GM13977 (cell line): ENCODE measurements around the gene NME2.

Source experiments
- DNase-seq: peaks from one replicate; pipeline ENCODE4 v3.0.0; 2012; ENCODE audit warnings: low spot score
- in situ Hi-C: fragments of 300-500 bp; cut with MboI; formaldehyde crosslinking; loops from one replicate; pipeline ENCODE4 v1.12.0; 2022; ENCODE audit warnings: low sequenced_read_pairs, low pct_unique_long_range_greater_than_20kb, mixed read lengths, inconsistent platforms; ENCODE audit not compliant: unreplicated experiment
- TF ChIP-seq, protein P1 (sequence below): IDR thresholded peaks from 2 replicates; pipeline ENCODE4 v1.5.1; 2012; ENCODE audit warnings: mild to moderate bottlenecking, control low read depth; ENCODE audit not compliant: insufficient read depth; ENCODE audit errors: extremely low read depth, missing control alignments

Gene NME2

GRCh38 chr17:51200295-51200694 is 34.1 kb downstream of the NME2 start:
- in situ Hi-C loops, result no loop called here
- TF ChIP-seq, protein P1, sequence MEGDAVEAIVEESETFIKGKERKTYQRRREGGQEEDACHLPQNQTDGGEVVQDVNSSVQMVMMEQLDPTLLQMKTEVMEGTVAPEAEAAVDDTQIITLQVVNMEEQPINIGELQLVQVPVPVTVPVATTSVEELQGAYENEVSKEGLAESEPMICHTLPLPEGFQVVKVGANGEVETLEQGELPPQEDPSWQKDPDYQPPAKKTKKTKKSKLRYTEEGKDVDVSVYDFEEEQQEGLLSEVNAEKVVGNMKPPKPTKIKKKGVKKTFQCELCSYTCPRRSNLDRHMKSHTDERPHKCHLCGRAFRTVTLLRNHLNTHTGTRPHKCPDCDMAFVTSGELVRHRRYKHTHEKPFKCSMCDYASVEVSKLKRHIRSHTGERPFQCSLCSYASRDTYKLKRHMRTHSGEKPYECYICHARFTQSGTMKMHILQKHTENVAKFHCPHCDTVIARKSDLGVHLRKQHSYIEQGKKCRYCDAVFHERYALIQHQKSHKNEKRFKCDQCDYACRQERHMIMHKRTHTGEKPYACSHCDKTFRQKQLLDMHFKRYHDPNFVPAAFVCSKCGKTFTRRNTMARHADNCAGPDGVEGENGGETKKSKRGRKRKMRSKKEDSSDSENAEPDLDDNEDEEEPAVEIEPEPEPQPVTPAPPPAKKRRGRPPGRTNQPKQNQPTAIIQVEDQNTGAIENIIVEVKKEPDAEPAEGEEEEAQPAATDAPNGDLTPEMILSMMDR, result no peak
- DNase-seq, result no peak

- TF ChIP-seq, protein P1, result no peak
- in situ Hi-C loops, result no loop called here
- no peak for DNase-seq
Measured at GRCh38 chr17:51200846-51201245, 34.6 kb downstream of the NME2 start.

- no peak for DNase-seq
- TF ChIP-seq, protein P1, result no peak
- in situ Hi-C loops, result no loop called here
Measured at GRCh38 chr17:51203838-51204237, 37.6 kb downstream of the NME2 start.

DNA sequence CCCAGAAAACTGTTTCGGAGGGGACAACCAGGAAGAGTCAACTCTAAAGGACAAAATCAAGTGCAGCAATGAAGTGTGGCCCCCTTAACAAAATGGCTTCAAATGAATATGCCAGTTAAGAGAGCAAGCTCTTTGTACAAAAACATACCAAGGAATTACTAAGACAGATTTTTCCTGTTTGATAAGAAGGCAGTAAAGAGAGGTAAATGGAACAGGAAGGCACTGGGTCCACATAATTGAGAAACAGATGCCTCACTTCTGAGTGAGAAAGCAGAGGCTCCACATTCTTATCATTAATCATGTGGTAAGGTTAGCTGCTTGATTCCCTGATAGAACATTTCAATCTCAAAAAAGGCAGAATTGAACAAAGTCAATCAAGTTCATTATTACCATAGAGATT is 48.7 kb downstream of the NME2 start:
- in situ Hi-C loops, result no loop called here
- no peak for DNase-seq
- TF ChIP-seq, protein P1, result no peak

- no peak for DNase-seq
- in situ Hi-C loops, result no loop called here
- TF ChIP-seq, protein P1, result no peak
Measured at GRCh38 chr17:51217946-51218345, 51.7 kb downstream of the NME2 start.

DNA sequence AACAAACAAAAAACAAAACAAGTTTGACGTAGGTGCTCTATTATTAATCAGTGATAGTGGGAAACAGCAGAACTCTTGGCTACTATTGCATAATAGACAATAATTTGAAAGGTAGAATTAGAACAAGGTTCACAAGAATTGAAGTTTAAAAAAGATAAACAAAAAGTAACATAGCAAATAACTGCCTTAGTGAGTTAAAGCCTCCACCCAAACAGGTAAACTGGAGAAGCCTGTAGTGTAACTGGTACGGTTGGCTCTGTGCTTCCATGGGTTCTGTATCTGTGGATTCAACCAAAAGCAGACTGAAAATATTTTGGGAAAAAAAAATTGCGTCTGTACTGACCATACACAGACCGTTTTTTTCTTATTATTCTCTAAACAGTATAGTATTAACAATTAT is 55.1 kb downstream of the NME2 start:
- no peak for DNase-seq
- TF ChIP-seq, protein P1, result no peak
- in situ Hi-C loops, result no loop called here
